MM.1S (cell line): ENCODE results near the gene DGCR8.

Experiments
- EZH2phosphoT487 ChIP-seq: fragments of 300-600 bp; sonication (generic); IDR thresholded peaks from 2 replicates; pipeline ENCODE4 v1.6.1; 2018; ENCODE audit warnings: antibody characterized with exemption, low read length
- TF ChIP-seq, protein P1 (sequence below): fragments of 300-600 bp; sonication (generic); IDR thresholded peaks from 2 replicates; pipeline ENCODE4 v1.5.1; 2016; ENCODE audit warnings: antibody characterized with exemption, low read length, mixed read lengths

DNA sequence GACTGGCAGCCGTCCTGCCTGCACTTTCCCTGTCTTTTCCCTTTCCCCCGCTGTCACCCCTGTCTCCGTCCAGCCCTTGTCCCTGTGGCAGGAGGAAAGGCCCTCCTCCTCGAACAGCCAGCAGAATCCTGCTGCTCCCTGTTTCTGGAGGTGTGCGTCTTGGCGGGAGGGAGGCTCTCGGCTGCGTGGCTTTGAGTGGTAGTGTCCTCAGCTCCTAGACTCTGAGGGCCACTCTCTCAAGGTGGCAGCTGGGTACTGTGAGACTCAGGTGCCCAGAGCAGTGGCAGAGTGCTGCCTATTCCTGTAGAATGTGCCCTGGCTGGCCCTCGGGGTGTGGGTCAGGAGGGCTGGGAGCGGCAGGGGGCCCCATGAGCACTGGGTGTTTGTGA is 26.8 kb downstream of the DGCR8 start:
- TF ChIP-seq, protein P1, sequence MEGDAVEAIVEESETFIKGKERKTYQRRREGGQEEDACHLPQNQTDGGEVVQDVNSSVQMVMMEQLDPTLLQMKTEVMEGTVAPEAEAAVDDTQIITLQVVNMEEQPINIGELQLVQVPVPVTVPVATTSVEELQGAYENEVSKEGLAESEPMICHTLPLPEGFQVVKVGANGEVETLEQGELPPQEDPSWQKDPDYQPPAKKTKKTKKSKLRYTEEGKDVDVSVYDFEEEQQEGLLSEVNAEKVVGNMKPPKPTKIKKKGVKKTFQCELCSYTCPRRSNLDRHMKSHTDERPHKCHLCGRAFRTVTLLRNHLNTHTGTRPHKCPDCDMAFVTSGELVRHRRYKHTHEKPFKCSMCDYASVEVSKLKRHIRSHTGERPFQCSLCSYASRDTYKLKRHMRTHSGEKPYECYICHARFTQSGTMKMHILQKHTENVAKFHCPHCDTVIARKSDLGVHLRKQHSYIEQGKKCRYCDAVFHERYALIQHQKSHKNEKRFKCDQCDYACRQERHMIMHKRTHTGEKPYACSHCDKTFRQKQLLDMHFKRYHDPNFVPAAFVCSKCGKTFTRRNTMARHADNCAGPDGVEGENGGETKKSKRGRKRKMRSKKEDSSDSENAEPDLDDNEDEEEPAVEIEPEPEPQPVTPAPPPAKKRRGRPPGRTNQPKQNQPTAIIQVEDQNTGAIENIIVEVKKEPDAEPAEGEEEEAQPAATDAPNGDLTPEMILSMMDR = no peak
- TF ChIP-seq EZH2phosphoT487 = no peak
